Glutamatergic neuron (in vitro differentiated cells): ENCODE data around the gene TNFAIP8. TPM values are rescaled to one million over a fixed set of nuclear protein-coding genes. Genes with fewer than 3 reads are reported as not detected.

ENCODE experiments used
- DNase-seq: peaks from one replicate; pipeline ENCODE4 v3.0.0; 2022
- H3K27ac Mint-ChIP-seq: one replicate; pipeline ENCODE4 v1.8.0; 2020; ENCODE audit warnings: mild to moderate bottlenecking, mixed read lengths, inconsistent platforms; ENCODE audit not compliant: unreplicated experiment
- H3K27me3 Mint-ChIP-seq: one replicate; pipeline ENCODE4 v1.8.0; 2020; ENCODE audit warnings: mild to moderate bottlenecking, moderate library complexity, mixed read lengths, inconsistent platforms; ENCODE audit not compliant: unreplicated experiment
- H3K36me3 Mint-ChIP-seq: one replicate; pipeline ENCODE4 v1.8.0; 2020; ENCODE audit warnings: mild to moderate bottlenecking, mixed read lengths, inconsistent platforms; ENCODE audit not compliant: unreplicated experiment
- H3K4me1 Mint-ChIP-seq: one replicate; pipeline ENCODE4 v1.8.0; 2020; ENCODE audit warnings: mild to moderate bottlenecking, low read depth, mixed read lengths, inconsistent platforms; ENCODE audit not compliant: unreplicated experiment
- H3K4me3 Mint-ChIP-seq: one replicate; pipeline ENCODE4 v1.8.0; 2020; ENCODE audit warnings: mild to moderate bottlenecking, mixed read lengths, inconsistent platforms; ENCODE audit not compliant: unreplicated experiment
- H3K9me3 Mint-ChIP-seq: one replicate; pipeline ENCODE4 v1.8.0; 2020; ENCODE audit warnings: mild to moderate bottlenecking, moderate library complexity, mixed read lengths, inconsistent platforms; ENCODE audit not compliant: unreplicated experiment
- total RNA-seq: library from RNA; stranded (reverse); fragmentation: NEBNext Ultra II Directional; extraction: Animal tissue kit (Norgen Biotek cat#: 25700); gene quantifications from one replicate; pipeline ENCODE4 v1.2.1, GENCODE V29; 2021; ENCODE audit not compliant: unreplicated experiment
- TF ChIP-seq, protein P1 (sequence below): fragments of 200-600 bp; sonication (generic); IDR thresholded peaks from one replicate; pipeline ENCODE4 v1.5.0; 2021; ENCODE audit not compliant: partially characterized antibody, unreplicated experiment

TNFAIP8 gene
- total RNA-seq, 1 donor from 2014 or later: 2.5 TPM

DNA sequence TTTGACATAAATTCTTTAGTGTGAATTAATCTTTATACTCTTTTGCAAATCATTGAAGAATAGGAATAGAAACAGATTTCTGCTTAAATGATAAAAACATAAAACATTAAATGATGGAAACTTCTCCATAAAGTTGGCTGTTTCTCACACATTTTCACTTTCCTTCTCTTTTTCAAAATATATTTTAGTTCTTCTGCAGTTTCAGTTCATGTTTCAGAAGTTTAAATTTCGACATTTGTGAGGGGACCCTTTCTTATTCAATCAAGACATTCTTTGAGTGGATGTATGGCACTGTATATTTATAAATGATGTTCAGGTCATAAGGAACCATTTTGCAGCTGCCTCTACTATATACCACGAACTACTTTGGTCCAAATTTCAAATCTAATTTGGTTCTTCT, 34.6 kb downstream of the TNFAIP8 start:
- Mint-ChIP-seq H3K4me3 (no peak overlapping the region), H3K27me3 (no peaks in the 10 kb centered on the region), H3K36me3 (no peaks in the 10 kb centered on the region), H3K4me1 (peaks cover 7% of the 10 kb centered on the region), H3K27ac (no peak overlapping the region), H3K9me3 (no peaks in the 10 kb centered on the region)
- DNase-seq: no peak
- TF ChIP-seq, protein P1, sequence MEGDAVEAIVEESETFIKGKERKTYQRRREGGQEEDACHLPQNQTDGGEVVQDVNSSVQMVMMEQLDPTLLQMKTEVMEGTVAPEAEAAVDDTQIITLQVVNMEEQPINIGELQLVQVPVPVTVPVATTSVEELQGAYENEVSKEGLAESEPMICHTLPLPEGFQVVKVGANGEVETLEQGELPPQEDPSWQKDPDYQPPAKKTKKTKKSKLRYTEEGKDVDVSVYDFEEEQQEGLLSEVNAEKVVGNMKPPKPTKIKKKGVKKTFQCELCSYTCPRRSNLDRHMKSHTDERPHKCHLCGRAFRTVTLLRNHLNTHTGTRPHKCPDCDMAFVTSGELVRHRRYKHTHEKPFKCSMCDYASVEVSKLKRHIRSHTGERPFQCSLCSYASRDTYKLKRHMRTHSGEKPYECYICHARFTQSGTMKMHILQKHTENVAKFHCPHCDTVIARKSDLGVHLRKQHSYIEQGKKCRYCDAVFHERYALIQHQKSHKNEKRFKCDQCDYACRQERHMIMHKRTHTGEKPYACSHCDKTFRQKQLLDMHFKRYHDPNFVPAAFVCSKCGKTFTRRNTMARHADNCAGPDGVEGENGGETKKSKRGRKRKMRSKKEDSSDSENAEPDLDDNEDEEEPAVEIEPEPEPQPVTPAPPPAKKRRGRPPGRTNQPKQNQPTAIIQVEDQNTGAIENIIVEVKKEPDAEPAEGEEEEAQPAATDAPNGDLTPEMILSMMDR: no peak

DNA sequence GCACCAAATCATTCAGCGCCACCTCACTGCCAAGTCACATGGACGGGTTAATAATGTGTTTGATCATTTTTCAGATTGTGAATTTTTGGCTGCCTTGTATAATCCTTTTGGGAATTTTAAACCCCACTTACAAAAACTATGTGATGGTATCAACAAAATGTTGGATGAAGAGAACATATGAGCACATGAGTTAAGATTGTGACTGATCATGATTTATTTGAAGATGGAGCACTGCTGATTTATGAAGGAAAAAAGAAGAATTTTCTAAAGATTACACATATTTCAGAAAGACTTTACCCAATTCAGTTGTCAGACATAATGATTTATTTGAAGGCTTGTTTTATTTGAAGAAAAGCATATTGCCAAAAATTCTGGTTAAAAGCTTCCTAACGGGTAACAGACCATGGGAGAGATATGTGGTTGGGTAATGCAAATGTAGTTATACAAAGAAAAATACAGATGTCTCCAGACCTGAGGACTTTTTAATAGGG, 37.4 kb downstream of the TNFAIP8 start:
- peaks cover 6% of the 10 kb centered on the region for H3K4me1 Mint-ChIP-seq
- no peak overlapping the region for H3K4me3 Mint-ChIP-seq
- TF ChIP-seq, protein P1: no peak
- DNase-seq: no peak
- H3K27me3 Mint-ChIP-seq: no peaks in the 10 kb centered on the region
- H3K9me3 Mint-ChIP-seq: no peaks in the 10 kb centered on the region
- no peaks in the 10 kb centered on the region for H3K36me3 Mint-ChIP-seq
- H3K27ac Mint-ChIP-seq: no peak overlapping the region

DNA sequence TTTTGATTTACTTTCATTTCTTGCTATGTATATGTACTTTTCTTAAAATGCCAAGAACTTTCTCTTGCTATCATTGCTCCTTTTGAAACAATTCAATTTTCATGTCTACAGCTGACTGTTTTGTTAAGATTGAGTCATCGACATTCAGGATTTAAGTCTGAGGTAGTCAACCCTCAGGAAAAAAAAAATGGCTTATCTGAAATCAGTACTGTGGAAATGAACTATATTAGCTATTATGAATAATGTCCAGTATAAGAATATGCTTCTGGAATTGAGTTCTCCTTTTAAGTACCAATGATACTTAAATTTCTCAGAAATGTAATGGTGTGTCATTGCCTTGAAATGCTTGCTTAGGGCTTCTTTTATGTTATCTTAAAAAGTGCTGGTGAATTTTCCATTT, 37.9 kb downstream of the TNFAIP8 start:
- Mint-ChIP-seq H3K9me3 (no peaks in the 10 kb centered on the region), H3K36me3 (no peaks in the 10 kb centered on the region), H3K4me1 (peaks cover 6% of the 10 kb centered on the region), H3K27me3 (no peaks in the 10 kb centered on the region), H3K27ac (no peak overlapping the region), H3K4me3 (no peak overlapping the region)
- DNase-seq: no peak
- TF ChIP-seq, protein P1: no peak

DNA sequence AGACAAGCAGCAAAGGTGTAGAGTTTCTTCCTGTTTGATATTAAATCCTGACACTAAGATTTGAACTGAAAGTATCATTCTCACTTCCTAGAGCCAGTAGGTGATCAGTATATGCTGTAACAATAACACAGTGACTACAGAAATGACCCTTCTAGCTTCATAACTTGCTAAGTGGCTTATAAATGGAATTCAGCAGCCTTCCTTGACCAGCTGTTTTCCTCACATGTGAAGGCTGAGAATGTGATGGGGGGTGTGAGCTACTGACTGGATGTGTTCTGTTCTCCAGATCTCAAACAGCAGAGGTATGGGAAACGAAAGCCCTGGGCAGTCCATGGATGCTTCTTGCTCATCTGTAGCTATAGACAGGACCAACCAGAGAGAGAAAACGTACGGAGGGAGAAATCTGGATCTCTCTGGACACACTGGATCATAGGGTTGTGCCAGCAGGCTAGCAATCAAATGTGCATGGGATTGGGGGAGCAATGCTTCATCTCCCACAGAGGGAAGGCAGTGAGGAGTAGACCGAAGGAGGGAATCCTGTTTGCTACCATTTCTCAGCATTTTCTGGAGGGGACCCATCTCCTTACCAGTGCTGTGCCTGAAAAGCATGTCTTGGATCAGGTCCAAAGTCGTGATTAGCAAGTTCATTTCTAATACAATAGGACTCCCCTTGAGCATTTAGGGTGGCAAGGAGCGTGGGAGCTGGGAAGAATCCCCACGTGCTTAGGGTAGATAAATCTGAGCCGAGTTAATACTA, 39.4 kb downstream of the TNFAIP8 start:
- no peaks in the 10 kb centered on the region for H3K9me3 Mint-ChIP-seq
- TF ChIP-seq, protein P1: no peak
- H3K27me3 Mint-ChIP-seq: no peaks in the 10 kb centered on the region
- no peak overlapping the region for H3K4me3 Mint-ChIP-seq
- H3K27ac Mint-ChIP-seq: no peak overlapping the region
- H3K36me3 Mint-ChIP-seq: no peaks in the 10 kb centered on the region
- peaks cover 9% of the 10 kb centered on the region for H3K4me1 Mint-ChIP-seq
- no peak for DNase-seq

DNA sequence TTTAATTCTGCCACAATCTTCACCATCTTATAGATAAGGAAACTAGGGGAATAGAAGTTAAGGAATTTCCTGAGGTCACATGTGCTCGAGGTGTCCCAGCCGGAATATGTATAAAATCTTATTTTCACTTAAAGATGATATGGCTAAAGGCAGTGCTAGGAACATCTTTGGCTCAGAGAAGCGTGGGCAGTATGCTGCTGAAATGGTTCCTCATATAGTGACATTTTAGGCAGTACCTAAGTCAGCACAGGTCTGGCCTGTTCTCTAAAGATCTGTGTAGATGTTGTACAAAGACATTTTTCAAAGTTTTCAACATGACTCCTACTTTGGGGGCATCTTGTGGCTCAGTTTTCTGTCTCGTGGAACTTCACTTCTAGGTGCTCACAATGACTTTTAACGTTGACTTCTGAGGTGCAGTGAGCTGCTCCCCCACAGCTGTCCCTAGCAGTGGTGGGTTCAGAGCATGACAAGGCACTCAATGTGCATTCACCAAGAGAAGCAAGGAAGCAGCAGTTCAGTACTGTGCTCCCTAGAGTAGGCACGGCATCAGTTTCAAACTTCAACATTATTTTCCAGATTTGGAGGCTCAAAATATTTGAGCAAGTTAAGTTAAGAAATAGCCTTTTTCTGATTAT, 40.3 kb downstream of the TNFAIP8 start:
- TF ChIP-seq, protein P1: no peak
- no peaks in the 10 kb centered on the region for H3K9me3 Mint-ChIP-seq
- no peak for DNase-seq
- no peak overlapping the region for H3K4me3 Mint-ChIP-seq
- no peak overlapping the region for H3K27ac Mint-ChIP-seq
- H3K36me3 Mint-ChIP-seq: no peaks in the 10 kb centered on the region
- peaks cover 9% of the 10 kb centered on the region for H3K4me1 Mint-ChIP-seq
- no peaks in the 10 kb centered on the region for H3K27me3 Mint-ChIP-seq
